GM18861 (cell line): Measurements from ENCODE around the gene WDR45B.

Experiments used
- ATAC-seq: cut with Tn5 transposase; IDR thresholded peaks from one replicate; pipeline ENCODE4 v1.9.1; 2021; ENCODE audit not compliant: unreplicated experiment

The WDR45B gene

DNA sequence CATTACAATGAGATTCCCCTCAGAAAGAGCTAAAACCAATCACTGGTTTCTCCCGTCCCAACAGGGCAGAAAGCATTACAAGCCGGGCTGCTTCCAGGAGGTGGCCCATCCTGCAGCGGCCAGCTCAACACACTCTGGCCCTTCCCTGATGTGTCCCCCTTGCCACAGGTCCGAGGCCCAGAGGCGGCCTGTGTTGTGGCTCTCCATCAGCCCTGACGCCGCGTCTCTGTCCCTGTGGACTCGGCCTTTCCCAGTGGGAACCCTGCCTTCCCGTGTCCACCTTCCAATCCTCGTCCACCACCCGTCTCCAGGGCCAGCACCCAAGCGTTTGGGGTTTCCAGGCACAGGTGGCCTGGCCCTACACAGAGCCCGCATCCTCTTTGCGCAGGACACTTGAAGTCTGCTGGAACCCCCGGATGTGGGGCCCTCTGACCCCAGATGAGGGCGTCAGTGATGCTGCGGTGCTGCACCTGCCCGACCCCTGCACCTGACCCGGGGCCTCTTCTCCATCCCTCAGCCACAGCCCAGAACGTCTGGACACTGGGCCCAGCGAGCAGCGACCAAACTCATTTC lies 29.2 kb upstream of the WDR45B start:
- ATAC-seq, result no peak

DNA sequence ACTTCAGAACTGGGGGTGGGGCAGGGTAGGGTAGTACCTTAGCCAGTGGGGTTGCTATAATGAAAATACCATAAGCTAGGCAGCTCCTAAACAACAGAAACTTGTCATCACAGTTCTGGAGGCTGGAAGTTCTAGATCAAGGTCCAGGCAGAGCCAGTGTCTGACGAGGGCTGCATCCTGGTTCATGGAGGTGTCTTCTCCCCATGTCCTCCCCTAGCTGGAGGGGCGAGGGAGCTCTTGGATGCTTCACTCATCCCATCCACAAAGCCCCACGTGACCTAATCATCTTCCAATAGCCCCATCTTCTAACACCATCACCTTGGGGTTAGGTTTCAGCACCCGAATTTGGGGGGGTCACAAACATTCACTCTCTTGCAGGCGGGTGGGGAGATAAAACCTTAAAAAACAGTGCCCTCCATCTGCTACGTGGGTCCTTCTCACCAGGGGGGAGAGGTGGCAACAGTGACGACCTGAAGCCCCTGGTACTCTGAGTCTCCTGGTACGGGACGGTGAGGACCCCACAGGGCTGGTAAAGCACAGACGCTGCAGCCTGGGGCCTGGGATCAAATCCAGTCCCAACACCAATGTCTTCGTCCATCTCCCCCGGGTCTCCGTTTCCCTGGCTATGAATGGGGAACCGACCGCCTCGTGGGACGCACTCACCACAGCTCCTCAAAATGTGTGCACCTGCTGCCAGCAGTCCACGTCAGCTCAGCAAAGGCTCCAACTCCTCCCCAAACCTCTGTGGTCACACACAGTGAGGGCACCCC lies 27.4 kb upstream of the WDR45B start:
- no peak for ATAC-seq

DNA sequence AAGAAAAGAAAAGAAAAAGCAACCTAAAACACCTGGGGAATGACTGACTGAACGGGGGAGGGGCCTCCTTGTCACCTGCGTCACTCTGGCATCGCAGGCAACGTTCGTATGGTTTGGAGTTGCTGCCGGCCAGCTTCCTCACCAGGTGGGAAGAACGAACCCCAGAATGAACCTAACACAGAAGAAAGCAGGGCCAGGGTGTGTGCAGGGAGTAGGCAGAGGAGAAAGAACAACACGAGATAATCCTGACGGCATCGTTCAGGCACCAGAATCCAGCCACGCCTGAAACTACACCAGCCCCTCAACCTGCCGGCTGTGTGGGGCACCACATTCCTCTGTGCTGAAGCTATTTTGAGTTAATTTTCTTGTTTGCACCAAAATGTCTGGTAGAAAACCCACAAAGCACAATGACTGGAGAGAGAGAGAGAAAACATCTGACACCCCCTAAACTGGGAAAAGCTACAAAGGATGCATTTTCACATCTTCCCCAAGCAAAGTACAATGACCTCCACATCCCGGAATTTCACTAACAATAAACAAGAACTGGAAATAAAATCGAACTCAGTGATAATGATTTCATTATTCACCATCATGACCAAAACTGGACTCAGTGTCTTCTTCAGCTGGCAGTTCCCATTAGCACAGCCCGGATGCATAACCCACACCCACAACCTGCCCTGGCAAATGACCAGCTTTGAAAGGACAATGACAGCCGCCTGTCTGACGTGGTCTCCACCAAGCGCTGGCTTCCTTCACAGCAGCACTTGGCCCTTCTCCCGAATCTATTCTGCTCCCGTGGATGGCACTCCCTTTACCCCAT lies 26.6 kb upstream of the WDR45B start:
- ATAC-seq, result no peak

DNA sequence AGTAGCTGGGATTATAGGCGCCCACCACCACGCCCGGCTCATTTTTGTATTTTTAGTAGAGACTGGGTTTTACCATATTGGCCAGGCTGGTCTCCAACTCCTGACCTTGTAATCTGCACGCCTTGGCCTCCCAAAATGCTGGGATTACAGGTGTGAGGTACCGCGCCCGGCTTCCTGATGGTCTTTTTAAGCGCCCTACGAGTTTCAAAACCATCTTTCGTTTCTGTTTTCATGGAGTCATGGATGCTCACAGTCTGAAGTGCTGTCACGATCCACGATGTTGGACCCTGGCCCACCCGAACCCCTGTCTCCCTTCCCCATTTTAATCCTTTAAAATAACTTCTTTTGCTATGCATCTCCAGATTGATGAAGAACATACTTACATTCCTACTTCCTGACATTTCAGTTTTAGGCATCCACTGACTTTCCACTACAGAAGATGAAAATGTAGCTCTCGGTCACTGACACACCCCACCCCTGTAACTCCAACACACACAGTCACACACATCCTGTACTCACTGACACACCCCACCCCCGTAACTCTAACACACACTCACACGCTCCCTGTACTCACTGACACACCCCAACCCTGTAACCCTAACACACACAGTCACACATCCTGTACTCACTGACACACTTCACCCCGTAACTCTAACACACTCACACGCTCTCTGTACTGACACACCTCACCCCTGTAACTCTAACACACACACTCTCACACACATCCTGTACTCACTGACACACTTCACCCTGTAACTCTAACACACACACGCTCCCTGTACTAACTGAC lies 22.6 kb upstream of the WDR45B start:
- ATAC-seq, result no peak

DNA sequence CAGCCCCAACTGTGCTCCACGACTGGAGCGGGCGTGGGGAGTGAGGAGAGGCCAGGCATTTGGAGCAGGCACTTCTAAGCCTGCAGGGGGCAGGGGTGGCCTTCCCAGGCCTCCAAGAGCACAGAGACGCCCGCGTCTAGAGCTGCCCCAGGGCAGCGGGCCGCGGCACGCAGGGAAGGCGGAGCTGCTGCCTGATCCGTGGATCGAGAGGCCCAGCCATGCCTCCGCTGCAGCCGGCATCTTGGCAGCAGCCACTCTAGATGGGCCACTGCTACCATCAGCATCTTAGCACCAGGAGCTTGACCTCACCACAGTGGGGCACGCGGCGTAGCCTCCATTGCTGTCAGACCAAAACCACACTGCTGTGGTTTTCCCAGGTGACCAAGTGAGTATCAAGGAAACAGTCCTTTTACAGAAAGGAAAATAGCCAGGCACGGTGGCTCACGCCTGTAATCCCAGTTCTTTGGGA lies 20.4 kb upstream of the WDR45B start:
- no peak for ATAC-seq

DNA sequence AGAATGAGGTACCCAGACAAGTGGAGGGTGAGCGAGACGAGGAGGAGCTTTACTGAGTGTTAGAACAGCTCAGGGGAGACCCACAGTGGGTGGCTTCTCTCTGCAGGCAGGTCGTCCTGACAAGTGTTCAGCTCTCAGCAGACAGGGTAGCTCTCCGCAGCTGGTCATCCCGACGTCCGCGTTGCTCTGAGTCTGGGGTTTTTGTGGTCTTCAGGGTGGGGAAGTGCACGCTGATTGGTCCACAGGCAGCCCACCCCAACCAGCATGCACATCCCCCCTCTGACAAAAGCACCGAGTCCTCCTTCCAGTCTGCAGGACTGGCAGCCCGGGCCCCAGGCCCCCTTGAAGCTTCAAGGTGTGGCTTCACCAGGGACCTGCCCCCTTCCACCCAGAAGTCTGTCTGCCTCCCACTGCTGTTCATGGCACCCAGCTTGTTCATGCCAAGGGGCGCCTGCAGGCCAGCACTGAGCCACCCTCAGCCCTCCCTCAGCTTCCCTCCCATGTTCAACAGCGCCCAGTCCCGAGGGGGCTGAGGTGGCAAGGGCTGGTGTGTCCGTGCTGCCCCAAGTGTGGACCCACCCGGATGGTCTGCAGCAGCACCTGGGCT lies 19.9 kb upstream of the WDR45B start:
- ATAC-seq, result no peak

DNA sequence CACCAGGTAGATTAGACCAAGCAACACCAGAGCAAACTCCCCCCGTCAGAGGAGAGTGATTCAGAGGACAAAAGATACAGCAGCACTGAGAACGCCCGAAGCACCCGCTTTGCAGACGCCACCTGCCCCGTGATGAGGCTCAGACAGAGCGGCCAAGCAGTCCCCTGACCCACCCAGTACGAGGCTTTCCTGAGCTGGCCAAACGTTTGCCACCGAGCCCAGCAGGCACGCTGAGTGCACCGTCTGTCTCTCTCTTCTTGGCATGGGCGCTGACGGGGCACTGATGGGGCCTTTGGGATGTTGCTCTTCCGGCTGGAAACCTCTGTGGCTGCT lies 19.4 kb upstream of the WDR45B start:
- ATAC-seq, result no peak

DNA sequence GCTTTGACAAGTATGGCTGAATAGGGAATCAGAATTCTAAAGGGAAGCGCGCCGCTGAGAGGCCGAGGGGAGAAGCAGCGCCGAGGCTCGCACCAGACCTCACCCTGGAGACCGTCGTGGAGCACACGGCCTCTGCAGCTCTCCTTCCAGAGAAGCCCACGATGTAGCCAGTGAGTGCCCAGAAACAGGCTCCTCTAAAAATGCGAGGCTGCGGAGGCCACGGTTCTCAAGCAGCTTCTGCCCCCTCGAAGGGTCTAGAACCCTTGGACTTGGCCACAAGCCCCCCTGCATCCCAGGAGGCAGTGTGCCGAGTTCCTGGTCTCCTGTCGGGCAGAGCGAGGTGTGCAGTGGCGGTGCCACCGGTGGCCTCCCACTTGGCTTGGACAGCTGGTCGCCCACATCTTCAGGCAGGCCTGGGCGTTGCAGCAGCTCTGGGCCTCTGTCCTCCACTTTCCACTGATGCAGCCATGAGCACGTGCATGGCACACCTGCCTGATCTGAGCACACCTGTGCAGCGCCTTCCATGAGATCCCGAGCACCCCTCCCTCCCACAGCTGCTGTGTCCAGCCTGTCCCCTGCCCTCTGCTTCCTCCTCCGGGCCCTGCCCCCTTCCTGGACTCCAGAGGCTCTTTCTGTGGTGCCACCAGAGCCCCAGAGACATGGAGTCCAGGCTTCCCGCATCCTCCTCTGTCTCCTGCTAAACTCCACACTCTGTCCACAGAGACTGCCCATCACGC lies 18.9 kb upstream of the WDR45B start:
- no peak for ATAC-seq

DNA sequence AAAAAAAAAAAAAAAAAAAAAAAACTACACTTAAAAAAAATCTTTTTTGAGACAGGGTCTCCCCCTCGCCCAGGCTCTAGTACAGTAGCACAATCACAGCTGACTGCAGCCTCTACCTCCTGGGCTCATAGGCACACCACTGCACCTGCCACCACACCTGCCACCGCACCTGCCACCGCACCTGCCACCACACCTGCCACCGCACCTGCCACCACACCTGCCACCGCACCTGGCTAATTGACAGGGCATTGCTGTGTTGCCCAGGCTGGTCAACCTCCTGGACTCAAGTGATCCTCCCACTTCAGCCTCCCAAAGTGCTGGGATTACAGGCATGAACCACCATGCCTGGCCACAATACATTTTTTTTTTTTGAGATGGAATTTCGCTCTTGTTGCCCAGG lies 17.6 kb upstream of the WDR45B start:
- ATAC-seq, result no peak

DNA sequence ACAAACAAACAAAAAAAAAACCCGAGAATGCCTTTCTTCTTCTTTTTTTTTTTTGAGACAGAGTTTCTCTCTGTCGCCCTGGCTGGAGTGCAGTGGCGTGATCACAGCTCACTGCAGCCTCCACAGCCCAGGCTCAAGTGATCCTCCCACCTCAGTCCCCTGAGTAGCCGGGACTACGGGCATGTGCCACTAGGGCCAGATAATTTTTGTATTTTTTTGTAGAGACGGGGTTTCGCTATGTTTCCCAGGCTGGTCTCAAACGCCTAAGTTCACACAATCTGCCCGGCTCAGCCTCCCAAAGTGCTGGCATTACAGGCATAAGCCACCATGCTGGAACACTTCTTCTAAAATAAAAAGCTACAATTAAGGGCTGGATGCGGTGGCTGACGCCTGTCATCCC lies 17.0 kb upstream of the WDR45B start:
- ATAC-seq, result no peak

DNA sequence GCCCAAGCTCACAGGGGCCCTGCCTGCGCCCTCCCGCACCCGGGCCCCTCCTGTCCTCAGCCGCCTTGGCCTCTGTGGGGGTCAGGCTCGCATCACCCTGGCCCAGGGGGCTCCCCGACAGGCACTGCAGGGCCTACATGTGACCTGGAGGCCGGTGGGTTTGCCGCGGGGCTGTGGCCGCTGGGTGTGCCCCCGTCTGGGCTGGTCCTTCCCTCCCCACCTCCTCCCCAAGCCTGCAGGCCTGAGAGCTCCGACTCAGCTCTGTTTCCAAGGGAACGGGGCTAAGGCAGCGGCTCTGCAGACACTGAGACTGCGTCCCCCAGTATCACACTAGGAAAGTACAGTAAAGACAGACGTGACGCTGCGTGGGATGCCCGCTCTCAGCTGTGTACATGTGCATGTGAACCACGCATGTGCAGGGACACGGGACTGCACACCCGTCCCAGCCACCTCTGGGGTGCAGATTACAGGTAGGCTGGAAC lies 16.5 kb upstream of the WDR45B start:
- ATAC-seq, result no peak

DNA sequence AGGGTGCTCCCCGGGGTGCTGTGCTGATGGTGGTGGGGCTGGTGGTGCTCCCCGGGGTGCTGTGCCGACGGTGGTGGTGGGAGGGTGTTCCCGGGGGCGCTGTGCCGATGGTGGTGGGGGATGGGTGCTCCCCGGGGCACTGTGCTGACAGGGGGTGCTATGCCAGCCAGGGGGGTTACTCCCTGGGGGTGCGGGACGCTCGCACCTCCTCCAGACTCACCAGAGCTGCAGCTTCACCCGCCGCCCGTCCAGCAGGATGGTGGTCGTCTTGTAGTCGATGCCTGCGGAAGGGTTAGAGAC lies 16.0 kb upstream of the WDR45B start:
- no peak for ATAC-seq

DNA sequence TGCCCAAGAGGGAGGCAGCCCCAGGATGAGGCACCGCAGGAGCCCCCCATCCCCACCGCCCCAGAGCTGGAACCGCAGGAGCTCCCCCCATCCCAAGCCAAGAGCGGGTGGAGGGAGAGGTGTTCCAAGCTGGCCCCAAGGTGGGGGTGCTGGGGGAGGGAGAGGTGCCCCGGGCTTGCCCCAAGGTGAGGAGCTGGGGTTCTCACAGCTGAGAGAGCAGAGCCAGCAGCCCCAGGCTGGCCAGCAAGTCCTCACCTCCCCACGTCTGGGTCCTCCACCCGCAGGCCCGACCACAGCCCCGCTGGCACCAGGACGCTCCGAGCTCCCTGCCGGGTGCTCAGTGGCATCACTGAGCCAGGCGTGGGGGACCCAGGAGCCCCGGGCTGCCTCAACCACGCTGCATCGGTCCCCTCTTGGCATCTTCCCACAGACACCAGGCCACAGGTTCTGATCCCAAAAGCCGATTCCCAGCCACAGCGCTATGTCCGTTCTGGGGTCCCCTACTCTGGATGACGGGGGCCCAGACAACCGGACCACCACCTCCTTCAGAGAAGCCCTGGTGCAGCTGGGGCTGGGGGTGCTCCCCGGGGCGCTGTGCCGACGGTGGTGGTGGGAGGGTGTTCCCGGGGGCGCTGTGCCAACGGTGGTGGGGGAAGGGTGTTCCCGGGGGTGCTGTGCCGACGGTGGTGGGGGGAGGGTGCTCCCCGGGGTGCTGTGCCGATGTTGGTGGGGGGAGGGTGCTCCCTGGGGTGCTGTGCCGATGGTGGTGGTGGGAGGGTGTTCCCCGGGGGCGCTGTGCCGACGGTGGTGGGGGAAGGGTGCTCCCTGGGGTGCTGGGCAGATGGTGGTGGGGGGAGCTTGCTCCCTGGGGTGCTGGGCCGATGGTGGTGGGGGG lies 15.4 kb upstream of the WDR45B start:
- ATAC-seq, result no peak

DNA sequence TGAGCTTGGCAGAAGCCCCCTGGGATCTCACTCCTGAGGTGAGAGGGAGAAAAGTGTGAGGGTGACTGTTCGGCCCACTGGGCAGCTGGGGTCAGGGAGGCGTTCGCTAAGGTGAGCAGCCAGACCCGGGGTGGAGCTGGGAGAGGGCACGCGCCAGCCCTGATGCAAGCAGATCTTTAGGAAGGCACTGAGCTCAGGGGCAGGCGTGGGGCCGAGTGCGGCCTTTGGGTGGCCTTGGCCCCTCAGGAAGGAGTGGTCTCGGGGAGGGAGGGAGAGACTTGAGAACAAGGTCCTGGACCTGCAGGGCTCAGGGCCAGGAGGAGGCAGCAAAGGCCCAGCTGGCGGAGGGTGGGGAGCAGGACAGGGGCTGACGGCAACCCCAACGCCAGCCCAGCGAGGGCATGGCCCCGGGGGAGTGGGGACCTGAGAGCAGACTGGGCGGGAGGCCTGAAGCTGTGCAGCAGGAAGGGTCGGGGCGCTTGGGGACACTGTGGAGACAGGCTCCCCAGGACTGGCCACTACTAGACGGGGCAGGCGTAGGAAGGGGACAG lies 14.5 kb upstream of the WDR45B start:
- ATAC-seq, result no peak

DNA sequence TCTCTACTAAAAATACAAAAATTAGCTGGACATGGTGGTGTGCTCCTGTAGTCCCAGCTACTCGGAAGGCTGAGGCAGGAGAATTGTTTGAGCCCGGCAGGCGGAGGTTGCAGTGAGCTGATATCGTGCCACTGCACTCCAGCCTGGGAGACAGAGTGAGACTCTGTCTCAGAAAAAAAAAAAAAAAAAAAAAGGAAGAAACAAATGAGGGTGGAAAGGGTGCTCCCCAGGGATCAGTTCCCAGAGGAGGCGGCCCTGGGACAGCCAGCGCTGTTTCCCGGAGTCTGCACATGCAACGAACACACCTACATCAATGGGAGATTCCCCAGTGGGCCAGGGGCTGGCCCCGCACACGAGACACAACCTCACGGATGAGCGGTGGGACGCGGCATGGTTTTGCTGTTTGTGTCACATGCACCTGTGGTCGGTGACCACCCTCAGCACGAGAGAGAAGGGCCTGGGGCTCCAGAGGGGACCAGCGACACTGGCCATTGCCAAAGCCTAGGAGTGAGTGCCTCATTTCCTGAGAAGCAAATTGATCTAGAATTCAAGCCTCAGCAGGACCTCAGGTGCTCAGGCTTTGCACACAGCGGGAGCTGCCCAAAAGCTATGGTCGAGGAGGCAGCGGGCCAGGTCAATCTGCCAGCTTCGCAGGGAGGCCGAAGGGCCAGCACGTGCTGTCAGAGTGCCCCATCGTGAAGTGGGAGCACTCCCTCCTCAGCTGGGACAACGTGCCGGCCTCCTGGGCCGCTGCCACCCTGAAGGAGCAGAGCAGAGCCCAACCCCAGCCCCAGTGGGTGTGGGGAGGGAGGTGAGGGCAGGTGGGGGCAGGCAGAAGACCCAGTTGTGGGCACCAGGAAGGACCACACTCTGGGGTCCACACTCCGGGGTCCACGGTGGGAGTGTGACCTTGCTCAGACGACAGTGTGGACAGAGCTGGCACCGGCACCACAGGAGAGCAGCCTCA lies 13.8 kb upstream of the WDR45B start:
- no peak for ATAC-seq

DNA sequence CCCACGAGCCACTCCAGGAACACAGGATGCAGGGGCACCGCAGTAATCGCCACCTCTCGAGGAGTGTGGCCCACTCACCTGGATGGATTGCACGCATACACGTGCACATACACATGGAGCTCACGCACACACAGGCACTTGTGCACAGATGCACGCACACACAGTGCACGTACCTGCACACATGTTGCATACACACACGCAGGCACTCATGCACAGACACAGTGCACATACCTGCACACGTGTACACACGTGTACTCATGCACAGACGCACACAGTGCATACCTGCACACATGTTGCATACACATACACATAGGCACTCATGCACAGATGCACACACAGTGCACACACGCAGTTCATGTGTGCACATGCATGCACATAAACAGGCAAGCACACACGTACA lies 11.6 kb upstream of the WDR45B start:
- ATAC-seq, result no peak

DNA sequence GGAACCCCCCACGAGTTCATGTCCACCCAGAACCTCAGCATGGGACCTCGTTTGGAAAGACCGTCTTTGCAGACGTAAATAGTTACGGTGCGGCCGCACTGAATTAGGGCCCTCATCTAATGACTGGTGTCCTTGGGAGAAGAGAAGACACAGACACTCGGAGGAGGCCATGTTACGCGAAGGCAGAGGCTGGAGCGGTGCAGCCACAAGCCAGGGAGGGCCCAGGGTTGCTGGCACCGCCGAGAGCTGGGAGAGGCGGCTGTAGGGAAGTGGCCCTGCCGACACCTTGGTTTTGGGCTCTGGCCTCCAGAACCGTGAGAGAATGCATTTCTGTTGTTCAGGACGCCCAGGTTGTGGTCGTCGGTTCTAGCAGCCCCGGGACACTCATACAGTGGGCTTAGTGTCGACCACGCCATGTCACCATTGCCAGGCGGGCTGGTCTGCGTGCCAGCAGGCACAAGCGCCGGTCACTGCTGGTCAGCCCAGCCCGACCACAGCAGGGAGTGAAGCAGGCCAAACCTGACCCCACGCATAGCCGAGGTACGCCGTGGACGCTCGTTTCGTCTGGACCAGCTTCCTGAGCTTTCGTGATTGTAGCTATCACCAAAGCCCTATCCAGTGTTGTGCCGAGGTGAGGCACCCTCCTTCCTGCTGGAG lies 10.7 kb upstream of the WDR45B start:
- no peak for ATAC-seq
